K562 (cell line): ENCODE results near the gene SLC8A2. TPM values are rescaled to one million over a fixed set of nuclear protein-coding genes. Genes with fewer than 3 reads are reported as not detected.

ENCODE experiments used
- ADNP ChIP-seq: fragments of 200-800 bp; sonication (Bioruptor generic); IDR thresholded peaks from 2 replicates; pipeline ENCODE4 v1.6.1; 2016; ENCODE audit warnings: missing genetic modification characterization, missing compliant biosample characterization
- ARID1B ChIP-seq: fragments of 450-650 bp; IDR thresholded peaks from 2 replicates; pipeline ENCODE4 v1.6.1; 2016; ENCODE audit warnings: antibody characterized with exemption, mild to moderate bottlenecking, inconsistent platforms
- BCLAF1 ChIP-seq, 2 experiments: fragments of 450-650 bp in 1 of 2; IDR thresholded peaks; 2 replicates each; pipeline ENCODE4 v1.6.1; 2011 to 2017; ENCODE audit warnings: low read depth in 2 of 2, antibody characterized with exemption in 1 of 2, borderline replicate concordance in 1 of 2, low read length in 1 of 2, mild to moderate bottlenecking in 1 of 2, mixed read lengths in 1 of 2; ENCODE audit not compliant: control insufficient read depth in 1 of 2
- CC2D1A ChIP-seq: fragments of 450-650 bp; IDR thresholded peaks from 2 replicates; pipeline ENCODE4 v1.6.1; 2017; ENCODE audit warnings: mild to moderate bottlenecking
- CCAR2 ChIP-seq: fragments of 200-400 bp; formaldehyde crosslinking; IDR thresholded peaks from 2 replicates; pipeline ENCODE4 v1.6.1; 2017; ENCODE audit warnings: mild to moderate bottlenecking, low read depth, low read length
- DACH1 ChIP-seq: fragments of 450-650 bp; IDR thresholded peaks from 2 replicates; pipeline ENCODE4 v1.6.1; 2018; ENCODE audit not compliant: partially characterized antibody
- ELF2 ChIP-seq: fragments of 250-450 bp; sonication (Bioruptor Pico); IDR thresholded peaks from 2 replicates; pipeline ENCODE4 v1.5.0; 2021; ENCODE audit warnings: mild to moderate bottlenecking
- GABPA ChIP-seq: fragments of 200-800 bp; sonication (Bioruptor generic); conservative IDR thresholded peaks from 2 replicates; pipeline ENCODE4 v1.6.1; 2016; ENCODE audit warnings: low read depth, missing genetic modification characterization, missing compliant biosample characterization
- HCFC1 ChIP-seq: IDR thresholded peaks from 2 replicates; pipeline ENCODE4 v1.6.1; 2012; ENCODE audit warnings: low read depth, low read length, improper control_type of control experiment
- HLTF ChIP-seq: fragments of 450-650 bp; IDR thresholded peaks from 2 replicates; pipeline ENCODE4 v1.6.1; 2016
- LEF1 ChIP-seq: fragments of 450-650 bp; IDR thresholded peaks from 2 replicates; pipeline ENCODE4 v1.6.1; 2016; ENCODE audit warnings: mild to moderate bottlenecking
- MEIS2 ChIP-seq: fragments of 450-650 bp; IDR thresholded peaks from 2 replicates; pipeline ENCODE4 v1.6.1; 2014; ENCODE audit warnings: mild to moderate bottlenecking; ENCODE audit not compliant: partially characterized antibody
- NEUROD1 ChIP-seq: fragments of 150-350 bp; IDR thresholded peaks from 2 replicates; pipeline ENCODE4 v1.6.1; 2014; ENCODE audit warnings: borderline replicate concordance, low read length, low read depth; ENCODE audit not compliant: partially characterized antibody
- NFIX ChIP-seq: fragments of 250-450 bp; sonication (Bioruptor Pico); IDR thresholded peaks from 2 replicates; pipeline ENCODE4 v1.4.0; 2020; ENCODE audit warnings: low read depth, mild to moderate bottlenecking, moderate library complexity
- NFXL1 ChIP-seq: fragments of 450-650 bp; formaldehyde crosslinking; IDR thresholded peaks from 2 replicates; pipeline ENCODE4 v1.4.0; 2021; ENCODE audit warnings: mild to moderate bottlenecking
- PHB ChIP-seq: fragments of 250-450 bp; sonication (Bioruptor Pico); IDR thresholded peaks from 2 replicates; pipeline ENCODE4 v1.5.0; 2021
- PHF21A ChIP-seq: fragments of 450-650 bp; IDR thresholded peaks from 2 replicates; pipeline ENCODE4 v1.6.1; 2017; ENCODE audit warnings: low read depth, borderline replicate concordance
- TCF7 ChIP-seq: sonication (generic); IDR thresholded peaks from 2 replicates; pipeline ENCODE4 v1.6.1; 2016; ENCODE audit warnings: antibody characterized with exemption, borderline replicate concordance
- ZNF239 ChIP-seq: fragments of 250-450 bp; sonication (Bioruptor Pico); IDR thresholded peaks from 2 replicates; pipeline ENCODE4 v1.4.0; 2020; ENCODE audit warnings: mild to moderate bottlenecking
- ZNF699 ChIP-seq: fragments of 250-450 bp; sonication (Bioruptor Pico); IDR thresholded peaks from 2 replicates; pipeline ENCODE4 v1.8.0; 2021; ENCODE audit warnings: mild to moderate bottlenecking, moderate library complexity; ENCODE audit not compliant: insufficient replicate concordance
- polyA plus RNA-seq, 8 experiments: library from polyadenylated mRNA; depleted of rRNA in 4 of 8; stranded (reverse) in 5 of 8; unstranded in 3 of 8; fragments of >200 nt; fragmentation: Nextera tagmentation in 2 of 8; fragmentation: Illumina TruSeq in 1 of 8; extraction: Ambion mirVana in 2 of 8; extraction: Trizol in 1 of 8; gene quantifications; 2 replicates each; pipeline versions ENCODE4 v1.2.1 to v1.2.3, GENCODE V29; 2011 to 2014; ENCODE audit warnings: inconsistent platforms in 1 of 8, missing spikeins in 1 of 8
- total RNA-seq, 7 experiments: library from RNA; depleted of rRNA in 6 of 7; stranded (reverse); fragments of >200 nt in 6 of 7; fragmentation: Illumina TruSeq in 2 of 7; extraction: Trizol in 2 of 7; gene quantifications; 2 replicates each; pipeline versions ENCODE4 v1.2.1 to v1.2.3, GENCODE V29; 2011 to 2021; ENCODE audit warnings: low replicate concordance in 1 of 7
- TF ChIP-seq, protein P1 (sequence below): fragments of 200-800 bp; sonication (Bioruptor generic); IDR thresholded peaks from 2 replicates; pipeline ENCODE4 v1.6.1; 2017; ENCODE audit warnings: missing genetic modification characterization, missing compliant biosample characterization
- TF ChIP-seq, protein P2 (sequence below): sonication (generic); formaldehyde crosslinking; IDR thresholded peaks from 2 replicates; pipeline ENCODE4 v1.8.1; 2023; ENCODE audit warnings: mild to moderate bottlenecking, missing genetic modification reagents

Gene SLC8A2
- total and polyA plus RNA-seq, 9 of the 15 experiments (the other 6 are each of a cell fraction or from before 2014, with no cell fraction given) = 0.07 to 0.66 (median 0.24) TPM; not detected in 3

GRCh38 chr19:47427241-47428176 lies 44.2 kb downstream of the SLC8A2 start (continued):
- no peak for TF ChIP-seq CCAR2
- TF ChIP-seq ARID1B = 0 out of 2 replicates have a peak, but pooled peaks have one; percentile 24
- no peak for TF ChIP-seq NEUROD1
- peak; percentile 76 for TF ChIP-seq CC2D1A
- TF ChIP-seq MEIS2 = no peak
- TF ChIP-seq, protein P1, sequence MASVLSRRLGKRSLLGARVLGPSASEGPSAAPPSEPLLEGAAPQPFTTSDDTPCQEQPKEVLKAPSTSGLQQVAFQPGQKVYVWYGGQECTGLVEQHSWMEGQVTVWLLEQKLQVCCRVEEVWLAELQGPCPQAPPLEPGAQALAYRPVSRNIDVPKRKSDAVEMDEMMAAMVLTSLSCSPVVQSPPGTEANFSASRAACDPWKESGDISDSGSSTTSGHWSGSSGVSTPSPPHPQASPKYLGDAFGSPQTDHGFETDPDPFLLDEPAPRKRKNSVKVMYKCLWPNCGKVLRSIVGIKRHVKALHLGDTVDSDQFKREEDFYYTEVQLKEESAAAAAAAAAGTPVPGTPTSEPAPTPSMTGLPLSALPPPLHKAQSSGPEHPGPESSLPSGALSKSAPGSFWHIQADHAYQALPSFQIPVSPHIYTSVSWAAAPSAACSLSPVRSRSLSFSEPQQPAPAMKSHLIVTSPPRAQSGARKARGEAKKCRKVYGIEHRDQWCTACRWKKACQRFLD = no peak
- no peak for TF ChIP-seq ADNP
- no peak for TF ChIP-seq TCF7
- TF ChIP-seq ZNF239 (CRISPR knock-in tag) = no peak
- 0 out of 4 replicates have a peak, but pooled peaks of 1 of the 2 experiments have one; percentile 24 for TF ChIP-seq BCLAF1 (IDR thresholded peaks at IDR 0.05; ENCODE audit: borderline replicate concordance in 1 of 2, control insufficient read depth in 1 of 2, low read depth in 2 of 2, low read length in 1 of 2)
- no peak for TF ChIP-seq ZNF699 (CRISPR knock-in tag)
- no peak for TF ChIP-seq LEF1
- TF ChIP-seq HCFC1 = no peak
- TF ChIP-seq PHB (CRISPR knock-in tag) = no peak
- no peak for TF ChIP-seq GABPA (tag)
- TF ChIP-seq PHF21A = no peak
- TF ChIP-seq NFXL1 = no peak
- no peak for TF ChIP-seq NFIX (CRISPR knock-in tag)
- TF ChIP-seq DACH1 = no peak
- TF ChIP-seq ELF2 = no peak
- no peak for TF ChIP-seq HLTF
- TF ChIP-seq, protein P2, sequence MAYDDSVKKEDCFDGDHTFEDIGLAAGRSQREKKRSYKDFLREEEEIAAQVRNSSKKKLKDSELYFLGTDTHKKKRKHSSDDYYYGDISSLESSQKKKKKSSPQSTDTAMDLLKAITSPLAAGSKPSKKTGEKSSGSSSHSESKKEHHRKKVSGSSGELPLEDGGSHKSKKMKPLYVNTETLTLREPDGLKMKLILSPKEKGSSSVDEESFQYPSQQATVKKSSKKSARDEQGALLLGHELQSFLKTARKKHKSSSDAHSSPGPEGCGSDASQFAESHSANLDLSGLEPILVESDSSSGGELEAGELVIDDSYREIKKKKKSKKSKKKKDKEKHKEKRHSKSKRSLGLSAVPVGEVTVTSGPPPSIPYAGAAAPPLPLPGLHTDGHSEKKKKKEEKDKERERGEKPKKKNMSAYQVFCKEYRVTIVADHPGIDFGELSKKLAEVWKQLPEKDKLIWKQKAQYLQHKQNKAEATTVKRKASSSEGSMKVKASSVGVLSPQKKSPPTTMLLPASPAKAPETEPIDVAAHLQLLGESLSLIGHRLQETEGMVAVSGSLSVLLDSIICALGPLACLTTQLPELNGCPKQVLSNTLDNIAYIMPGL (CRISPR knock-in tag) = no peak
